ENCODE data around the gene HS3ST2. TPM values are rescaled to one million over a fixed set of nuclear protein-coding genes. Genes with fewer than 3 reads are reported as not detected.

Gene HS3ST2
- total RNA-seq, 1 experiment from 2014 or later = 0.61 TPM

DNA sequence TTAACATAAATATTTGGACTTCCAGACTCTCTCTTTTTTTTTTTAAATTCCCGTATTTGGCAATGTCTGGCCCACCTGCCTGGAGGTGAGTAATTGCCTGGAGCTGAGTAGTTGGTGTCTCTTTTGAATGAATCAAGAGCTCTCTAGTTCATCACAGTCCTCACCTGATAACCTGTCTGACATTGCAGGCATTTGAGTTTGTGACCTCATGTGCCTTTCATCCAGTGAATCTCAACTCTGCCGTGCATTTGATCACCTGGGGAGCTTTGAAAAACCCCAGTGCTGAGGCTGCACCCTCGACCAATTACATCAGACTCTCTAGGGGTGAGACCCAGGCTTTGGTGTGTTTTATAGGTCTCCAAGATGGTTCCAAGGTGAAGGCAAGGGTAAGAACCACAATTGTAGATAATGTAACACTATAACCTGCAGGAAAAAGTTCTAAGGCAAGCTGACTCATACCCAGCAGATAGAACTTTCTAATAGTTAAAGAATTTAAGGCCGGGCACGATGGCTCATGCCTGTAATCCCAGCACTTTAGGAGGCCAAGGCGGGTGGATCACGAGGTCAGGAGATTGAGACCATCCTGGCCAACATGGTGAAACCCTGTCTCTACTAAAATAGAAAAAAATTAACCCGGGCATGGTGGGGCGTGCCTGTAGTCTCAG is 24.5 kb upstream of the HS3ST2 start:
- CTCF ChIA-PET = interaction anchor here (0.6 kb wide), 1 partner anchor 108 kb away, joined by 3 read pairs; no protein-coding TSS in a partner anchor

More for the DNA sequence above, 24.5 kb upstream of the HS3ST2 start:
- Mint-ChIP-seq H3K27ac (no peak overlapping the region), H3K4me1 (peaks cover 4% of the 10 kb centered on the region), H3K9me3 (peaks cover 26% of the 10 kb centered on the region), H3K36me3 (peaks cover 9% of the 10 kb centered on the region), H3K27me3 (ENCODE audit: low read depth) (peaks cover 3% of the 10 kb centered on the region), H3K4me3 (no peak overlapping the region)
- TF ChIP-seq ZNF416 (CRISPR knock-in tag; IDR thresholded peaks at IDR 0.05) (no peak), SMAD4 (CRISPR knock-in tag; IDR thresholded peaks at IDR 0.05) (no peak), ZNF232 (CRISPR knock-in tag; IDR thresholded peaks at IDR 0.05) (no peak), TP53 (CRISPR knock-in tag; IDR thresholded peaks at IDR 0.05) (no peak), CBFB (CRISPR knock-in tag; IDR thresholded peaks at IDR 0.05; ENCODE audit: low read depth) (no peak), RORB (CRISPR knock-in tag; IDR thresholded peaks at IDR 0.05) (no peak), NFE2L1 (CRISPR knock-in tag; IDR thresholded peaks at IDR 0.05) (no peak), PREB (CRISPR knock-in tag; IDR thresholded peaks at IDR 0.05; ENCODE audit: borderline replicate concordance) (no peak), AR (CRISPR knock-in tag; IDR thresholded peaks at IDR 0.05) (no peak), ESRRA (CRISPR knock-in tag; IDR thresholded peaks at IDR 0.05; ENCODE audit: borderline replicate concordance) (no peak), E2F1 (CRISPR knock-in tag; IDR thresholded peaks at IDR 0.05) (no peak), ZNF423 (CRISPR knock-in tag; IDR thresholded peaks at IDR 0.05) (no peak), TCF7 (CRISPR knock-in tag; IDR thresholded peaks at IDR 0.05; ENCODE audit: low read depth) (no peak)
- TF ChIP-seq, protein P1, sequence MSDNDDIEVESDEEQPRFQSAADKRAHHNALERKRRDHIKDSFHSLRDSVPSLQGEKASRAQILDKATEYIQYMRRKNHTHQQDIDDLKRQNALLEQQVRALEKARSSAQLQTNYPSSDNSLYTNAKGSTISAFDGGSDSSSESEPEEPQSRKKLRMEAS (CRISPR knock-in tag; IDR thresholded peaks at IDR 0.05) = no peak
- TF ChIP-seq, protein P2, sequence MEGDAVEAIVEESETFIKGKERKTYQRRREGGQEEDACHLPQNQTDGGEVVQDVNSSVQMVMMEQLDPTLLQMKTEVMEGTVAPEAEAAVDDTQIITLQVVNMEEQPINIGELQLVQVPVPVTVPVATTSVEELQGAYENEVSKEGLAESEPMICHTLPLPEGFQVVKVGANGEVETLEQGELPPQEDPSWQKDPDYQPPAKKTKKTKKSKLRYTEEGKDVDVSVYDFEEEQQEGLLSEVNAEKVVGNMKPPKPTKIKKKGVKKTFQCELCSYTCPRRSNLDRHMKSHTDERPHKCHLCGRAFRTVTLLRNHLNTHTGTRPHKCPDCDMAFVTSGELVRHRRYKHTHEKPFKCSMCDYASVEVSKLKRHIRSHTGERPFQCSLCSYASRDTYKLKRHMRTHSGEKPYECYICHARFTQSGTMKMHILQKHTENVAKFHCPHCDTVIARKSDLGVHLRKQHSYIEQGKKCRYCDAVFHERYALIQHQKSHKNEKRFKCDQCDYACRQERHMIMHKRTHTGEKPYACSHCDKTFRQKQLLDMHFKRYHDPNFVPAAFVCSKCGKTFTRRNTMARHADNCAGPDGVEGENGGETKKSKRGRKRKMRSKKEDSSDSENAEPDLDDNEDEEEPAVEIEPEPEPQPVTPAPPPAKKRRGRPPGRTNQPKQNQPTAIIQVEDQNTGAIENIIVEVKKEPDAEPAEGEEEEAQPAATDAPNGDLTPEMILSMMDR (IDR thresholded peaks at IDR 0.05) = no peak
- TF ChIP-seq, protein P3, sequence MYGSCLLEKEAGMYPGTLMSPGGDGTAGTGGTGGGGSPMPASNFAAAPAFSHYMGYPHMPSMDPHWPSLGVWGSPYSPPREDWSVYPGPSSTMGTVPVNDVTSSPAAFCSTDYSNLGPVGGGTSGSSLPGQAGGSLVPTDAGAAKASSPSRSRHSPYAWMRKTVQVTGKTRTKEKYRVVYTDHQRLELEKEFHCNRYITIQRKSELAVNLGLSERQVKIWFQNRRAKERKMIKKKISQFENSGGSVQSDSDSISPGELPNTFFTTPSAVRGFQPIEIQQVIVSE (CRISPR knock-in tag; IDR thresholded peaks at IDR 0.05; ENCODE audit: borderline replicate concordance) = no peak
- TF ChIP-seq, protein P4, sequence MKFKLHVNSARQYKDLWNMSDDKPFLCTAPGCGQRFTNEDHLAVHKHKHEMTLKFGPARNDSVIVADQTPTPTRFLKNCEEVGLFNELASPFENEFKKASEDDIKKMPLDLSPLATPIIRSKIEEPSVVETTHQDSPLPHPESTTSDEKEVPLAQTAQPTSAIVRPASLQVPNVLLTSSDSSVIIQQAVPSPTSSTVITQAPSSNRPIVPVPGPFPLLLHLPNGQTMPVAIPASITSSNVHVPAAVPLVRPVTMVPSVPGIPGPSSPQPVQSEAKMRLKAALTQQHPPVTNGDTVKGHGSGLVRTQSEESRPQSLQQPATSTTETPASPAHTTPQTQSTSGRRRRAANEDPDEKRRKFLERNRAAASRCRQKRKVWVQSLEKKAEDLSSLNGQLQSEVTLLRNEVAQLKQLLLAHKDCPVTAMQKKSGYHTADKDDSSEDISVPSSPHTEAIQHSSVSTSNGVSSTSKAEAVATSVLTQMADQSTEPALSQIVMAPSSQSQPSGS (CRISPR knock-in tag; IDR thresholded peaks at IDR 0.05; ENCODE audit: borderline replicate concordance, low read depth) = no peak
- no peak for DNase-seq (ENCODE audit: low spot score)
- no peak for ATAC-seq
- POLR2A ChIA-PET = no interaction called here
